BJ (cell line): ENCODE measurements around the gene ZNF57. TPM values are rescaled to one million over a fixed set of nuclear protein-coding genes. Genes with fewer than 3 reads are reported as not detected.

Experiments
- CTCF ChIA-PET: fragments of 350-600 bp; formaldehyde crosslinking; extraction: SDS; loops from one replicate; lab custom pipeline; 2021; ENCODE audit warnings: antibody characterized with exemption, inconsistent platforms; lab: Yijun Ruan, JAX
- POLR2A ChIA-PET: fragments of 300-600 bp; sonication (Branson Sonifier 250); formaldehyde crosslinking; extraction: SDS; loops from one replicate; lab custom pipeline; 2021; ENCODE audit warnings: antibody characterized with exemption; lab: Charles Lee
- DNase-seq: peaks from one replicate; pipeline ENCODE4 v3.0.0-alpha.2; 2011; ENCODE audit warnings: low read depth
- H3K27me3 ChIP-seq: 2 replicates; pipeline ENCODE4 v1.6.0; 2011; ENCODE audit warnings: low read length; ENCODE audit not compliant: control insufficient read depth, insufficient read depth
- H3K36me3 ChIP-seq: 2 replicates; pipeline ENCODE4 v1.5.1; 2011; ENCODE audit warnings: low read length; ENCODE audit not compliant: control insufficient read depth, insufficient read depth
- H3K4me3 ChIP-seq: 2 replicates; pipeline ENCODE4 v1.5.1; 2011; ENCODE audit warnings: low read depth, mild to moderate bottlenecking, control low read depth, low read length
- polyA plus RNA-seq: library from polyadenylated mRNA; depleted of rRNA; stranded (reverse); fragments of >200 nt; gene quantifications from 2 replicates; pipeline ENCODE4 v1.2.3, GENCODE V29; 2011; rRNA removed
- TF ChIP-seq, protein P1 (sequence below): IDR thresholded peaks from 2 replicates; pipeline ENCODE4 v1.5.1; 2011; ENCODE audit warnings: low read depth, mild to moderate bottlenecking, control low read depth, inconsistent platforms, low read length, moderate library complexity; ENCODE audit not compliant: insufficient read depth

The ZNF57 gene
- polyA plus RNA-seq, 1 experiment = 1.8 TPM

- POLR2A ChIA-PET = no interaction called here
- CTCF ChIA-PET = interaction anchor here (0.8 to 6.7 kb wide), 6 partner anchors 12 to 507 kb away, joined by 3 to 55 read pairs (median 4); no protein-coding TSS in a partner anchor
These were observed 64.1 kb downstream of the ZNF57 start for GRCh38 chr19:2964874-2965273.

DNA sequence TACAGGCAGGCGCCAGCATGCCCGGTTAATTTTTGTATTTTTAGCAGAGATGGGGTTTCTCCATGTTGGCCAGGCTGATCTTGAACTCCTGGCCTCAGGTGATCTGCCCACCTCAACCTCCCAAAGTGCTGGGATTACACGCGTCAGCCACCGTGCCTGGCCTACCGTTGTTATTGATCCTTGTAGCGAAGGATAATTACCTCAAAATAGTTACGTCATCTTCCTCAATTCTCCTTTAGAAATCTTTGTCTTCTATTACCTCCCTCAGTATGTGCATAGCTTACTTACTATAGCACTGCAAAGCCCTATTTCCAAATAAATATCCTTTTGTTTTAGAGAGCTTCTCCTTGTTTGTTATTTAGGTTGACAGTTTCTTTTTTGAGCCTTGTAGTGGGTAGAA, 67.2 kb downstream of the ZNF57 start:
- Histone ChIP-seq H3K36me3 (no peaks in the 10 kb centered on the region), H3K27me3 (no peaks in the 10 kb centered on the region), H3K4me3 (no peak overlapping the region)
- TF ChIP-seq, protein P1, sequence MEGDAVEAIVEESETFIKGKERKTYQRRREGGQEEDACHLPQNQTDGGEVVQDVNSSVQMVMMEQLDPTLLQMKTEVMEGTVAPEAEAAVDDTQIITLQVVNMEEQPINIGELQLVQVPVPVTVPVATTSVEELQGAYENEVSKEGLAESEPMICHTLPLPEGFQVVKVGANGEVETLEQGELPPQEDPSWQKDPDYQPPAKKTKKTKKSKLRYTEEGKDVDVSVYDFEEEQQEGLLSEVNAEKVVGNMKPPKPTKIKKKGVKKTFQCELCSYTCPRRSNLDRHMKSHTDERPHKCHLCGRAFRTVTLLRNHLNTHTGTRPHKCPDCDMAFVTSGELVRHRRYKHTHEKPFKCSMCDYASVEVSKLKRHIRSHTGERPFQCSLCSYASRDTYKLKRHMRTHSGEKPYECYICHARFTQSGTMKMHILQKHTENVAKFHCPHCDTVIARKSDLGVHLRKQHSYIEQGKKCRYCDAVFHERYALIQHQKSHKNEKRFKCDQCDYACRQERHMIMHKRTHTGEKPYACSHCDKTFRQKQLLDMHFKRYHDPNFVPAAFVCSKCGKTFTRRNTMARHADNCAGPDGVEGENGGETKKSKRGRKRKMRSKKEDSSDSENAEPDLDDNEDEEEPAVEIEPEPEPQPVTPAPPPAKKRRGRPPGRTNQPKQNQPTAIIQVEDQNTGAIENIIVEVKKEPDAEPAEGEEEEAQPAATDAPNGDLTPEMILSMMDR = no peak
- ChIA-PET CTCF (interaction anchor here (0.6 to 2.3 kb wide), 7 partner anchors 11 to 505 kb away, joined by 3 to 5 read pairs (median 3); no protein-coding TSS in a partner anchor), POLR2A (no interaction called here)
- DNase-seq = no peak

More at GRCh38 chr19:2964874-2965273, 64.1 kb downstream of the ZNF57 start:
- TF ChIP-seq, protein P1 = no peak
- Histone ChIP-seq H3K27me3 (no peaks in the 10 kb centered on the region), H3K4me3 (no peak overlapping the region), H3K36me3 (no peaks in the 10 kb centered on the region)
- DNase-seq = no peak

Other genes starting within 250 kb of the ZNF57 start
- 0.20 and 0.22 TPM in 2 replicates for gene GNG7, start 198.2 kb upstream of the ZNF57 start, polyA plus RNA-seq
- gene DIRAS1, start 179.6 kb upstream of the ZNF57 start, polyA plus RNA-seq = 11.1 and 21.4 TPM in 2 replicates
- gene SLC39A3, start 160.9 kb upstream of the ZNF57 start, polyA plus RNA-seq = 51.7 and 67.9 TPM in 2 replicates
- gene SGTA, start 117.7 kb upstream of the ZNF57 start, polyA plus RNA-seq = 45.2 and 88.2 TPM in 2 replicates
- 43.5 and 71.7 TPM in 2 replicates for gene THOP1, start 115.4 kb upstream of the ZNF57 start, polyA plus RNA-seq
- gene ZNF554, start 81.1 kb upstream of the ZNF57 start, polyA plus RNA-seq = 2.1 and 2.2 TPM in 2 replicates
- 3.0 and 5.0 TPM in 2 replicates for gene ZNF555, start 59.5 kb upstream of the ZNF57 start, polyA plus RNA-seq
- gene ZNF556, start 33.6 kb upstream of the ZNF57 start, polyA plus RNA-seq = not detected in 2 replicates
- gene ZNF77, start 44.0 kb downstream of the ZNF57 start, polyA plus RNA-seq = 3.2 and 3.4 TPM in 2 replicates
- 0.12 and 0.26 TPM in 2 replicates for gene TLE6, start 76.6 kb downstream of the ZNF57 start, polyA plus RNA-seq
- gene TLE2, start 128.4 kb downstream of the ZNF57 start, polyA plus RNA-seq = 0.74 and 1.0 TPM in 2 replicates
- gene TLE5, start 161.6 kb downstream of the ZNF57 start, polyA plus RNA-seq = 365 and 579 TPM in 2 replicates
- gene GNA11, start 193.4 kb downstream of the ZNF57 start, polyA plus RNA-seq = 8.0 and 15.6 TPM in 2 replicates
- 0.06 TPM in 1 of 2 replicates, not detected in the other for gene GNA15, start 235.1 kb downstream of the ZNF57 start, polyA plus RNA-seq